GM18873 (cell line): ENCODE data around the gene FNBP1.

Experiments
- ATAC-seq: cut with Tn5 transposase; IDR thresholded peaks from one replicate; pipeline ENCODE4 v1.9.1; 2021; ENCODE audit warnings: mild to moderate bottlenecking, moderate library complexity, moderate number of reproducible peaks; ENCODE audit not compliant: unreplicated experiment, low FRiP score

Gene FNBP1

DNA sequence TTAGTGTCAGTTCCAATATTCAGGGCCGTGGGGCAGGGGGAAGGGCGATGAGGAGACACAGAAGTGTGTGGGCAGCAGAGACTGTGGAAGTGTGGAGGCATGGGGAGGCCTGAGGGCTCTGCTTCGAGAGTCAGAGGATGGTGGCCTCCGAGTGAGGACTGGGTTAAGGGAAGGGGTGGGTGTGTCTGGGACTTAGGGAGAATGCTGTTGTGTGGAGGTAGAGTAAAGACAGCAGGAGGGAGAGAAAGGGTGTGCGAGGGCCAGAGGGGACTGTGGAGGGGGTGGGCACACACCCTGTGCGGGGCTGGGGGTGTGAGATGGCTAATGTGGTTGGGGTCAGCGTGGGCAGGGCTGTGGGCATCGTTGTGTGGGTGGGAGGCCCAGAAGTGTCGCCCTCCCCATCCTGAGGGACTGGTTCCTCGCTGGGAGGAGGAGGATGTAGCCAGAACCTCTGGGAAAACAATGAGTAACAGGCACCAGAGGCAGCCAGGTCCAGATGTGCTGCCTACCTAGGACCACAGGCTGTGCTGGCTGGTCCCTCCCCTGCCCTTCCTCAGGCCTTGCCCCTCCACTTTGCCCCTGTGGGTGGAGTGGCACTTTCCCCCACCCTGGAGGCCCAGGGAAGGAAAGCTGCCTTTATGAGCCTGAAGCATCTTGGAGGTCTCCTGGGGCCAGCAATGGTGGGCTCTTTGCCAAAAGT is 203.5 kb downstream of the FNBP1 start:
- ATAC-seq: no peak

DNA sequence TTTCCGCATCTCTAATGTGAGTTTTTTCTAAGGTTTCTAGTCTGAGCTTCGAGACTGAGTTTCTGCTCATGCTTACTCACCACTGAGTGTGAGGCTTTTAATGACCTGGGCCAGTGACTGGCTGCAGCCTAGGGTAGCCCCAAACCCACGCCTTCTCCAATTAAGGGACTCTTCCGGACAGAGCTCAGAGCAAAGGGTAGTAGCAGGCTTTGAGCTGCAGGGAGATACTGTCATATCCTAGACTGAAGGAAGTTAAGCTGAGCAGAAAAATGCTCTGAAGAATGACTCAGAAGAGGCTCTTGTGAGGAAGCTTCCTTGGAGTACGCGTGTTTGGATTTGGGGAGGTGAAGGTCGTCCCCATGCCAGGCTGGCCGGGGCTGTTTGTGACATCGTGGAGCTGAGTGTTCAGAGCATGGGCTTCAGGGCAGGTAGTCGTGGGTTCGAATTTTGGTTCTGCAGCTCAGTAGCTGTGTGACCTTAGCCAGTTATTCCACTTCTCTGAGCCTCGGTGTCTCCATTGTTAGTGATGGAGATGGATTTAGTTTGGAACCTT is 204.2 kb downstream of the FNBP1 start:
- no peak for ATAC-seq
